ENCODE measurements around the gene MAPK8. TPM values are rescaled to one million over a fixed set of nuclear protein-coding genes. Genes with fewer than 3 reads are reported as not detected.

The MAPK8 gene
- total RNA-seq, 1 donor from 2014 or later = 47.4 TPM

GRCh38 chr10:48455392-48456151 is 149.1 kb downstream of the MAPK8 start:
- no peaks in the 10 kb centered on the region for H3K36me3 Mint-ChIP-seq (ENCODE audit: low read depth, unreplicated experiment)
- TF ChIP-seq EZH2 (IDR thresholded peaks at IDR 0.05; ENCODE audit: insufficient read depth, low read length) = no peak
- TF ChIP-seq, protein P1, sequence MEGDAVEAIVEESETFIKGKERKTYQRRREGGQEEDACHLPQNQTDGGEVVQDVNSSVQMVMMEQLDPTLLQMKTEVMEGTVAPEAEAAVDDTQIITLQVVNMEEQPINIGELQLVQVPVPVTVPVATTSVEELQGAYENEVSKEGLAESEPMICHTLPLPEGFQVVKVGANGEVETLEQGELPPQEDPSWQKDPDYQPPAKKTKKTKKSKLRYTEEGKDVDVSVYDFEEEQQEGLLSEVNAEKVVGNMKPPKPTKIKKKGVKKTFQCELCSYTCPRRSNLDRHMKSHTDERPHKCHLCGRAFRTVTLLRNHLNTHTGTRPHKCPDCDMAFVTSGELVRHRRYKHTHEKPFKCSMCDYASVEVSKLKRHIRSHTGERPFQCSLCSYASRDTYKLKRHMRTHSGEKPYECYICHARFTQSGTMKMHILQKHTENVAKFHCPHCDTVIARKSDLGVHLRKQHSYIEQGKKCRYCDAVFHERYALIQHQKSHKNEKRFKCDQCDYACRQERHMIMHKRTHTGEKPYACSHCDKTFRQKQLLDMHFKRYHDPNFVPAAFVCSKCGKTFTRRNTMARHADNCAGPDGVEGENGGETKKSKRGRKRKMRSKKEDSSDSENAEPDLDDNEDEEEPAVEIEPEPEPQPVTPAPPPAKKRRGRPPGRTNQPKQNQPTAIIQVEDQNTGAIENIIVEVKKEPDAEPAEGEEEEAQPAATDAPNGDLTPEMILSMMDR (IDR thresholded peaks at IDR 0.05; ENCODE audit: insufficient read depth, low read depth, low read length) = no peak
- no peak for DNase-seq (ENCODE audit: low read depth)
- H3K27ac ChIP-seq (ENCODE audit: low read depth, low read length) = no peak overlapping the region
- H3K27me3 Mint-ChIP-seq (ENCODE audit: low read depth, unreplicated experiment) = peaks cover 8% of the 10 kb centered on the region
- H3K9me3 ChIP-seq (ENCODE audit: insufficient read depth, low read depth, low read length) = no peaks in the 10 kb centered on the region
- no peak overlapping the region for H3K4me3 Mint-ChIP-seq (ENCODE audit: unreplicated experiment)
- no peak overlapping the region for H3K9ac ChIP-seq (ENCODE audit: low read length)
- peaks cover 50% of the 10 kb centered on the region for H4K20me1 ChIP-seq (ENCODE audit: insufficient read depth, low read length)
- H3K4me2 ChIP-seq (ENCODE audit: low read length) = no peak overlapping the region
- H3K4me1 ChIP-seq (ENCODE audit: insufficient read depth, low read length) = no peaks in the 10 kb centered on the region
- no peaks in the 10 kb centered on the region for H3K27me3 ChIP-seq (ENCODE audit: insufficient read depth, low read length)
- peaks cover 7% of the 10 kb centered on the region for H3K36me3 ChIP-seq (ENCODE audit: insufficient read depth, low read length)
- no peaks in the 10 kb centered on the region for H3K9me3 Mint-ChIP-seq (ENCODE audit: unreplicated experiment)
- no peak overlapping the region for H3K4me3 ChIP-seq (ENCODE audit: insufficient read depth, low read depth, low read length)
- FAIRE-seq = no peak
- H3K79me2 ChIP-seq (ENCODE audit: insufficient read depth, low read length) = no peaks in the 10 kb centered on the region
- no peak overlapping the region for H3K27ac Mint-ChIP-seq (ENCODE audit: unreplicated experiment)
- peaks cover 3% of the 10 kb centered on the region for H3K4me1 Mint-ChIP-seq (ENCODE audit: low read depth, unreplicated experiment)
- no peak overlapping the region for H2AFZ ChIP-seq (ENCODE audit: low read depth, low read length)

DNA sequence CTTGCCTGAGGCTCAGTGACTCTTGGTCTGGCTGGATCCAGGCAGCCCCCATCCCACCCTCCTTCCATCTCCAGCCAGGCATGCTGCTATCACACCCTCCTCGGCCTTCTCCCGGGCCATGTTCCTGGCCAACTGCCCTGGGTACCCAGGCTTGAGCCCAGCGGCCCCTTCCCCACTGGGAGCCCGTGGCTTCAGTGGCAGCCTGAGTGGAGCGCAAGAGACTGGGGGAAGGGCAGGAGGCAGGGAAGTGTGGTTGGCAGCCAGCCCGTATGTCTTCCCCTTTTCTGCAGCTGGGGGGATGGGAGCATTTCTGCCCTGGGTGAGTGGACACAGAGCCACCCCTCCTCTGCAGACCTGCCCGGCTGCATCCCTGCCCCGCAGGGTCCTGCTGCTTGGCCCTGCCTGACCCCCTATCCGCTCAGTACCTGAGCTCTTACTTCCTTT is 149.9 kb downstream of the MAPK8 start:
- Histone ChIP-seq H3K4me2 (ENCODE audit: low read length) (no peak overlapping the region), H3K79me2 (ENCODE audit: insufficient read depth, low read length) (no peaks in the 10 kb centered on the region), H3K9ac (ENCODE audit: low read length) (no peak overlapping the region), H2AFZ (ENCODE audit: low read depth, low read length) (no peak overlapping the region), H3K4me1 (ENCODE audit: insufficient read depth, low read length) (no peaks in the 10 kb centered on the region), H3K36me3 (ENCODE audit: insufficient read depth, low read length) (peaks cover 7% of the 10 kb centered on the region), H3K27ac (ENCODE audit: low read depth, low read length) (no peak overlapping the region), H3K4me3 (ENCODE audit: insufficient read depth, low read depth, low read length) (no peak overlapping the region), H3K27me3 (ENCODE audit: insufficient read depth, low read length) (no peaks in the 10 kb centered on the region), H4K20me1 (ENCODE audit: insufficient read depth, low read length) (peaks cover 56% of the 10 kb centered on the region), H3K9me3 (ENCODE audit: insufficient read depth, low read depth, low read length) (no peaks in the 10 kb centered on the region)
- no peaks in the 10 kb centered on the region for H3K36me3 Mint-ChIP-seq (ENCODE audit: low read depth, unreplicated experiment)
- H3K27me3 Mint-ChIP-seq (ENCODE audit: low read depth, unreplicated experiment) = peaks cover 13% of the 10 kb centered on the region
- TF ChIP-seq, protein P1 (IDR thresholded peaks at IDR 0.05; ENCODE audit: insufficient read depth, low read depth, low read length) = no peak
- no peak for TF ChIP-seq EZH2 (IDR thresholded peaks at IDR 0.05; ENCODE audit: insufficient read depth, low read length)
- H3K9me3 Mint-ChIP-seq (ENCODE audit: unreplicated experiment) = peaks cover 2% of the 10 kb centered on the region
- H3K4me3 Mint-ChIP-seq (ENCODE audit: unreplicated experiment) = no peak overlapping the region
- DNase-seq (ENCODE audit: low read depth) (no peak), FAIRE-seq (no peak)
- H3K27ac Mint-ChIP-seq (ENCODE audit: unreplicated experiment) = no peak overlapping the region
- peaks cover 3% of the 10 kb centered on the region for H3K4me1 Mint-ChIP-seq (ENCODE audit: low read depth, unreplicated experiment)
